GM12801 (cell line): ENCODE measurements around the gene ATP13A3.

ENCODE experiments used
- TF ChIP-seq, protein P1 (sequence below): IDR thresholded peaks from one replicate; pipeline ENCODE4 v1.5.1; 2011; ENCODE audit warnings: control low read depth; ENCODE audit not compliant: insufficient read length; ENCODE audit errors: extremely low read depth

ATP13A3 gene

DNA sequence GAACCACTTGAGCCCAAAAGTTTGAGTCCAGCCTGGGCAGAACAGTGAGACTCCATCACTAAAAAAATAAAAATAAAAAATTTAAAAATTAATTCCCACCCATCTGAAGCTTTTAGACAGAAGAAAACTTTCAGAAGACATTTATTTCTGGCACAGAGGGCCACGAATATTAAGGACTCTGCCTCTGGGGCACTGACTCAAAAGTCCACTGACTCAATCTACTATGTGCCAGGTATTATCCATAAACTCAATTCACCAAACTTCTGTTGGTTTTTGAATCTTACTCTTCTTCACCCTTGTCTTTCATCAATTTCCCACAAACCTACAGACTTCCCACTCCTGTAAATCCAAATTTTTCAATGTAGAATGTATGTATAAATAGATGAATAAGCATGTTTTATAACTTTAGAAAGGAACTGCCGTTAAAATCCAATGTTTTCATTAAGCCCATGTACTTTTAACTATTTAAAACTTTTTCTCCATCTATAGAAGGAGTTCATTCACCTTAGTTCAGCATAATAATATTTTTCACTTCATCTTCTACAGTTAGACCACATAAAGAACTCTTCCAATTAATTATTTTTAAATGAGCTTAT, 19.9 kb downstream of the ATP13A3 start:
- TF ChIP-seq, protein P1, sequence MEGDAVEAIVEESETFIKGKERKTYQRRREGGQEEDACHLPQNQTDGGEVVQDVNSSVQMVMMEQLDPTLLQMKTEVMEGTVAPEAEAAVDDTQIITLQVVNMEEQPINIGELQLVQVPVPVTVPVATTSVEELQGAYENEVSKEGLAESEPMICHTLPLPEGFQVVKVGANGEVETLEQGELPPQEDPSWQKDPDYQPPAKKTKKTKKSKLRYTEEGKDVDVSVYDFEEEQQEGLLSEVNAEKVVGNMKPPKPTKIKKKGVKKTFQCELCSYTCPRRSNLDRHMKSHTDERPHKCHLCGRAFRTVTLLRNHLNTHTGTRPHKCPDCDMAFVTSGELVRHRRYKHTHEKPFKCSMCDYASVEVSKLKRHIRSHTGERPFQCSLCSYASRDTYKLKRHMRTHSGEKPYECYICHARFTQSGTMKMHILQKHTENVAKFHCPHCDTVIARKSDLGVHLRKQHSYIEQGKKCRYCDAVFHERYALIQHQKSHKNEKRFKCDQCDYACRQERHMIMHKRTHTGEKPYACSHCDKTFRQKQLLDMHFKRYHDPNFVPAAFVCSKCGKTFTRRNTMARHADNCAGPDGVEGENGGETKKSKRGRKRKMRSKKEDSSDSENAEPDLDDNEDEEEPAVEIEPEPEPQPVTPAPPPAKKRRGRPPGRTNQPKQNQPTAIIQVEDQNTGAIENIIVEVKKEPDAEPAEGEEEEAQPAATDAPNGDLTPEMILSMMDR: no peak

DNA sequence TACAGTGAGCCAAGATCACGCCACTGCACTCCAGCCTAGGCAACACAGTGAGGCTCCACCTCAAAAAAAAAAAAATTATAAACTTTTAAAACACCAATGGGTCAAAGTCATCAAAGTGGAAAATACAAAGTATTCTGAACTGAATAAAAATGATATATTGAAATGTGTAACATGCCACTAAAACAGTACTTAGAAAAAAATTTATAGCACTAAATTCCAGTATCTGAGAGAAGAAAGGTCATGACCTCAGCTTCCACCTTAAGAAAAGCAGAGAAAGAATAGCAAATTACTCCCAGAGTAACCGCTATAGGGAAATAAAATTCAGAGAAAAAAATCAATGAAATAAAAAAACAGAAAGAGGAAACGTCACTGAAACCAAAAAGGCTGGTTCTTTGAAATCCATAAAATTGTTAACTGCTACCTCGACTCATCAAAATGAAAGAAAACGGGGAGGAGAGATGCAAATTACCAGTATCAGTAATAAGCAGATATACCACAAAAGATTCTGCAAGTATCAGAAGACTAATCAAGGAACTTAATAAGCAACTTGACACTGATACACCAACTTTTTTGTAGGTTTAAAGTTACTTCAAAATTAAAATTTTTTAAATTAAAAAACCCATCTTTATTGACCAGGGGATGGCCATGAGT, 20.8 kb downstream of the ATP13A3 start:
- TF ChIP-seq, protein P1: no peak

DNA sequence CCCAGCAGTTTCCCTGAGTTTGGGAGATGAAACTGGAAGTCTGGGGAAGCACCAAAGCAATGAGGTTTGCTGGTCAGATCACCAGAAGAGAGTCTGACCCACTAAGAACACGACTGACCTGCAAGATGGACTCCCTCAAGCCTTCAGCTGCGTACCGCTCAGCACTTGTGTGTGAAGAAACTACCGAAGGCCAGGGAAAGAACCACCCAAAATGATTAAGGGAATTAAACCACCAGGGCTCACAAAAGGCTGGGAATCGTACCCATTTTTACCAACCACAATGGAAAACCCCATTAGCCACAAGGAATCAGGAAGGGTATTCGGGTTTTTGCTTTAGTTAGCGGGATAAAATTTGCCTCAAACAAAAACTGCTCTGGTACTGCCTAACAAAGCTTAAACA, 21.6 kb downstream of the ATP13A3 start:
- TF ChIP-seq, protein P1: no peak

DNA sequence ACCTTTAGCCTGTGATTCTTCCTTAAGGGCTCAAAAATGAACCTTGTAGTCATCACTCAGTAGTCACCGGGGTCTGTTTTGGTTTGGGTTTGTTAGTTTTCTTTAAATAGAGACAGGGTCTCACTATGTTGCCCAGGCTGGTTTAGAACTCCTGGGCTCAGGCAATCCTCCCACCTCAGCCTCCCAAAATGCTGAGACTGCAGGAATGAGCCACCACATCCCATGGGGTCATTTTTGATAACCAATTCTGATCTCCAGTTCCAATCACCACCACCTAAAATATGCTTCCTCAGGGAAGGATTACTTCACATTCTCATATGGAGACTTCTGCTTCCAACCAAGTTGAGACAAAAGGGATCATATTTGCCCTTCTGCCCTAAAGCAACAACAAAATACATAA, 22.1 kb downstream of the ATP13A3 start:
- TF ChIP-seq, protein P1: no peak

DNA sequence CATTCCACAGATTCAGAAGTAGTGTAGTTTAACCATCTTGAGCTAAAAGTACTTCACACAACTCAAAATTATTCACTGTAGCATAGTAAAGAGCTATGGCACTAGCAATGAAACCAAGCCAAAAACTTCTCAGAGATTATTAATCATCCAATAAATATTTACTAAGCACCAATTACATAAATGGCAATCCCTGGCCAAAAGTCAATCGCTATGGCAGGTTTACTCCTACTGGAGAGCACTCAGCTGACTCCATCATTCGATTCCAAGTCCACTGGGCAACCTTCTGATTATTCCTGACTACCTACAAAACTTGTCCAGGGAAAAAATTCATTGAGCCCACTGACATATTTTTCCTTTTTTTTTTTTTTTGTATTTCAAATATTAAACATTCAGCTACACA, 23.9 kb downstream of the ATP13A3 start:
- TF ChIP-seq, protein P1: no peak

DNA sequence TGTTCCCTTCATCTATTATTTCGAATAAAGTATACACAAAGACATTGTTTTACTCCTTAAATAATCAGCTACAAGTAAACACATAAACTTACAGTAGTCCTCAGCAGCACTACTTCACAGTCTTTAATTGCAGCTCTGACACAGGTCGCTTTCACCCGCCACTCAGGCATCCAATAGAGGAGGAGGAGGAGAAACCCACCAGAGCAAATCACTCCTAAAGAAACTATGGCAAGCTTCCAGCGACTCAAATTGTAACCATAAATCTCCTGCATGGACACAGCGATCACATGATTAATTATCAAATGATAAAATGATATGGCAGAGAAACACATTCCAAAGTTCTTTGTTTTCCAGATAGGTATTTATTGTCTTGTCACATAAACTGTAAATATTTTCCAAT, 26.2 kb downstream of the ATP13A3 start:
- TF ChIP-seq, protein P1: no peak

DNA sequence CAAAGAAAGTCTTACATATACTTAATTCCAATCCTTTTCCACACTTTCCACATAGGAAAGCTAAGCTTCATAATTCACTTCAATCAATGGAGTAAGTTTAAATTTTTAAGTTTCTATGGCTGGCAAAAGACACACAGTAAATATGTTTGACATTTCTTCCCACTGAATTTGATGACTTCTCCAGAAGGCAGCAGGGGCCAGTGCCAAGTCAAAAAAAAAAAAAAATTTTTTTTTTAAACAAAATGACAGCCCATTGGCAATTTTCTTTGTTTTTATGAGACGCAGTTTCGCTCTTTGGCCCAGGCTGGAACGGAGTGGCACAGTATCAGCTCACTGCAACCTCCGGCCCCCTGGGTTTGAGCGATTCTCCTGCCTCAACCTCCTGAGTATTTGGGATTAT, 28.7 kb downstream of the ATP13A3 start:
- TF ChIP-seq, protein P1: no peak
